Ascending aorta (tissue), 2 donors: ENCODE measurements around the gene PPM1J. TPM values are rescaled to one million over a fixed set of nuclear protein-coding genes. Genes with fewer than 3 reads are reported as not detected.

Experiments used
- DNase-seq, 2 donors: peaks; one replicate each; pipeline ENCODE4 v3.0.0-alpha.2; 2019; ENCODE audit warnings: low spot score in 2 of 2
- H3K27ac ChIP-seq, 2 donors: fragments of 200-600 bp; sonication (generic); one replicate each; pipeline ENCODE4 v1.5.1; 2016 to 2017; ENCODE audit warnings: mild to moderate bottlenecking in 1 of 2
- H3K27me3 ChIP-seq: fragments of 200-600 bp; sonication (generic); one replicate; pipeline ENCODE4 v1.5.1; 2017
- H3K36me3 ChIP-seq, 2 donors: fragments of 200-600 bp; sonication (generic); one replicate each; pipeline ENCODE4 v1.5.1; 2016
- H3K4me1 ChIP-seq, 2 donors: fragments of 200-600 bp; sonication (generic); one replicate each; pipeline ENCODE4 v1.5.1; 2016 to 2017; ENCODE audit warnings: mild to moderate bottlenecking in 1 of 2
- H3K4me3 ChIP-seq, 2 donors: fragments of 200-600 bp; sonication (generic); one replicate each; pipeline ENCODE4 v1.5.1; 2016 to 2017; ENCODE audit warnings: mild to moderate bottlenecking in 1 of 2
- H3K9me3 ChIP-seq, 2 donors: fragments of 200-600 bp; sonication (generic); one replicate each; pipeline ENCODE4 v1.5.1; 2016
- CTCF ChIP-seq, 3 experiments: fragments of 200-600 bp in 2 of 3; fragments of 450-650 bp in 1 of 3; sonication (generic) in 2 of 3; IDR thresholded peaks; one replicate each; pipeline ENCODE4 v1.5.1; 2016 to 2019; ENCODE audit warnings: antibody characterized with exemption in 3 of 3, mild to moderate bottlenecking in 1 of 3, moderate library complexity in 1 of 3
- intact Hi-C: fragments of 100-400 bp; cut with DNase I; formaldehyde crosslinking; loops from one replicate; pipeline ENCODE4 v1.15.1; 2023
- total RNA-seq: library from RNA; depleted of rRNA; stranded (reverse); fragments of >200 nt; gene quantifications from one replicate; pipeline ENCODE4 v1.1.0, GENCODE V29; 2016

PPM1J gene
- total RNA-seq, 1 donor from 2014 or later, result 10.0 TPM

GRCh38 chr1:112718691-112719418 lies 3.7 kb upstream of the PPM1J start:
- Histone ChIP-seq H3K27ac (no peak overlapping the region), H3K4me3 (peak overlapping the region; percentile 12 to 49), H3K4me1 (peaks cover 6 to 9% of the 10 kb centered on the region in 2 donors), H3K9me3 (no peaks in the 10 kb centered on the region), H3K27me3 (no peaks in the 10 kb centered on the region), H3K36me3 (no peaks in the 10 kb centered on the region)
- peak; percentile 68 to 85 (median 75) for TF ChIP-seq CTCF (IDR thresholded peaks at IDR 0.05)
- DNase-seq, result peak in 1 of 2 donors; percentile 89
- intact Hi-C loops, result loop anchor here (5.0 kb wide), 4 partner anchors 163 to 1093 kb away; partner anchors contain the start of genes MAGI3 and RSBN1

- Histone ChIP-seq H3K27ac (no peak overlapping the region), H3K9me3 (no peaks in the 10 kb centered on the region), H3K27me3 (no peaks in the 10 kb centered on the region), H3K4me1 (peaks cover 6 to 13% of the 10 kb centered on the region in 2 donors), H3K4me3 (no peak overlapping the region), H3K36me3 (no peaks in the 10 kb centered on the region)
- intact Hi-C loops, result loop anchor here (2.0 to 5.0 kb wide), 7 partner anchors 87 to 1095 kb away; partner anchors contain the start of genes LRIG2, MAGI3, RSBN1 and SLC16A1
- TF ChIP-seq CTCF (IDR thresholded peaks at IDR 0.05), result no peak
- DNase-seq, result peak in 1 of 2 donors; percentile 53
These were observed 2.2 kb upstream of the PPM1J start for GRCh38 chr1:112717263-112717873.

- H3K4me1 ChIP-seq, result peaks cover 6 to 13% of the 10 kb centered on the region in 2 donors
- no peaks in the 10 kb centered on the region for H3K27me3 ChIP-seq
- no peaks in the 10 kb centered on the region for H3K9me3 ChIP-seq
- H3K4me3 ChIP-seq, result peak overlapping the region; percentile 80 to 85
- H3K36me3 ChIP-seq, result no peaks in the 10 kb centered on the region
- peak overlapping the region; percentile 62 to 63 for H3K27ac ChIP-seq
- intact Hi-C loops, result loop anchor here (1.0 to 5.0 kb wide), 8 partner anchors 89 to 1096 kb away; partner anchors contain the start of genes LRIG2, MAGI3, RSBN1 and SLC16A1
- peak in 1 of 2 donors; percentile 92 for DNase-seq
- peak; percentile 85 to 94 (median 93) for TF ChIP-seq CTCF (IDR thresholded peaks at IDR 0.05)
These were observed 1.1 kb upstream of the PPM1J start for GRCh38 chr1:112716133-112716720.

GRCh38 chr1:112714313-112715263 lies 544 bp downstream of the PPM1J start:
- intact Hi-C loops, result loop anchor here (2.0 to 5.0 kb wide), 9 partner anchors 96 to 1266 kb away; partner anchors contain the start of genes AP4B1, ATP5PB, CAPZA1 and DCLRE1B
- peaks cover 6 to 13% of the 10 kb centered on the region in 2 donors for H3K4me1 ChIP-seq
- DNase-seq, result peak in 1 of 2 donors; percentile 73
- no peaks in the 10 kb centered on the region for H3K27me3 ChIP-seq
- peak overlapping the region; percentile 55 to 65 for H3K27ac ChIP-seq
- no peaks in the 10 kb centered on the region for H3K9me3 ChIP-seq
- peak overlapping the region; percentile 80 to 85 for H3K4me3 ChIP-seq
- TF ChIP-seq CTCF (IDR thresholded peaks at IDR 0.05), result peak in 1 of 3 experiments; percentile 14
- H3K36me3 ChIP-seq, result no peaks in the 10 kb centered on the region
